Measurements from ENCODE around the gene MYO5B. TPM values are rescaled to one million over a fixed set of nuclear protein-coding genes. Genes with fewer than 3 reads are reported as not detected.

Gene MYO5B
- total and polyA plus RNA-seq, 4 donors, result 5.4 to 23.4 (median 11.4) TPM

- TF ChIP-seq CTCF (IDR thresholded peaks at IDR 0.05; ENCODE audit: low read depth, low read length, missing input control) (no peak), GABPA (IDR thresholded peaks at IDR 0.05 in 1 of 2, conservative IDR thresholded peaks at IDR 0.05 in 1 of 2) (no peak), YY1 (IDR thresholded peaks at IDR 0.05) (no peak), SP1 (IDR thresholded peaks at IDR 0.05) (no peak), RAD21 (IDR thresholded peaks at IDR 0.05) (no peak), NR2F2 (IDR thresholded peaks at IDR 0.05) (no peak), RXRA (IDR thresholded peaks at IDR 0.05) (no peak), TAF1 (conservative IDR thresholded peaks at IDR 0.05) (no peak), ZBTB33 (IDR thresholded peaks at IDR 0.05) (no peak), JUND (IDR thresholded peaks at IDR 0.05) (no peak), HNF4G (IDR thresholded peaks at IDR 0.05) (no peak), REST (IDR thresholded peaks at IDR 0.05) (no peak), FOXA1 (IDR thresholded peaks at IDR 0.05) (no peak), FOXA2 (IDR thresholded peaks at IDR 0.05) (no peak)
- TF ChIP-seq, protein P1, sequence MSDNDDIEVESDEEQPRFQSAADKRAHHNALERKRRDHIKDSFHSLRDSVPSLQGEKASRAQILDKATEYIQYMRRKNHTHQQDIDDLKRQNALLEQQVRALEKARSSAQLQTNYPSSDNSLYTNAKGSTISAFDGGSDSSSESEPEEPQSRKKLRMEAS (IDR thresholded peaks at IDR 0.05), result no peak
- TF ChIP-seq, protein P2, sequence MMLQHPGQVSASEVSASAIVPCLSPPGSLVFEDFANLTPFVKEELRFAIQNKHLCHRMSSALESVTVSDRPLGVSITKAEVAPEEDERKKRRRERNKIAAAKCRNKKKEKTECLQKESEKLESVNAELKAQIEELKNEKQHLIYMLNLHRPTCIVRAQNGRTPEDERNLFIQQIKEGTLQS (IDR thresholded peaks at IDR 0.05), result no peak
- no peak overlapping the region for H3K4me3 ChIP-seq (ENCODE audit: low read depth in 1 of 3, low read length in 3 of 3)
- H3K36me3 ChIP-seq (ENCODE audit: control insufficient read depth in 4 of 4, insufficient read depth in 3 of 4, low read depth in 1 of 4, low read length in 3 of 4), result peaks cover 0 to 17% (median 8%) of the 10 kb centered on the region in 4 donors
- no peaks in the 10 kb centered on the region for H3K4me1 ChIP-seq (ENCODE audit: control insufficient read depth in 4 of 4, insufficient read depth in 4 of 4, low read length in 3 of 4)
- H3K9ac ChIP-seq (ENCODE audit: low read depth in 1 of 2, low read length in 2 of 2), result no peak overlapping the region
- H3K27me3 ChIP-seq (ENCODE audit: control insufficient read depth in 4 of 4, insufficient read depth in 4 of 4, low read length in 3 of 4), result no peaks in the 10 kb centered on the region
- no peaks in the 10 kb centered on the region for H3K9me3 ChIP-seq (ENCODE audit: control insufficient read depth in 4 of 4, low read length in 3 of 4)
- no peak for DNase-seq (ENCODE audit: low spot score)
- H3K27ac ChIP-seq (ENCODE audit: low read depth in 1 of 2, low read length in 2 of 2), result no peak overlapping the region
- WGBS, result 86% methylated on average over 3 of the region's 3 CpGs
Observed at GRCh38 chr18:49933530-49934128, 261.3 kb downstream of the MYO5B start.

Measured in liver (tissue), 9 donors.